ENCODE results near the gene MDN1. TPM values are rescaled to one million over a fixed set of nuclear protein-coding genes. Genes with fewer than 3 reads are reported as not detected.

The MDN1 gene
- total and polyA plus RNA-seq, 4 donors: 31.4 to 40.2 (median 36.8) TPM

- Histone ChIP-seq H3K36me3 (ENCODE audit: control insufficient read depth, insufficient read depth, low read length) (peaks cover 16% of the 10 kb centered on the region), H3K27me3 (ENCODE audit: control insufficient read depth, insufficient read depth, low read length) (no peaks in the 10 kb centered on the region), H3K27ac (ENCODE audit: low read depth, low read length) (no peak overlapping the region), H3K9me3 (ENCODE audit: control insufficient read depth, insufficient read depth, low read length) (no peaks in the 10 kb centered on the region), H3K4me1 (ENCODE audit: control insufficient read depth, insufficient read depth, low read length) (no peaks in the 10 kb centered on the region), H3K4me3 (ENCODE audit: low read depth, low read length) (no peak overlapping the region)
- no peak for DNase-seq (ENCODE audit: low read depth in 4 of 6, low spot score in 6 of 6)
- WGBS (ENCODE audit: insufficient coverage): 87% methylated on average over 3 of the region's 12 CpGs
Observed at GRCh38 chr6:89612121-89612520, 207.5 kb downstream of the MDN1 start.

DNA sequence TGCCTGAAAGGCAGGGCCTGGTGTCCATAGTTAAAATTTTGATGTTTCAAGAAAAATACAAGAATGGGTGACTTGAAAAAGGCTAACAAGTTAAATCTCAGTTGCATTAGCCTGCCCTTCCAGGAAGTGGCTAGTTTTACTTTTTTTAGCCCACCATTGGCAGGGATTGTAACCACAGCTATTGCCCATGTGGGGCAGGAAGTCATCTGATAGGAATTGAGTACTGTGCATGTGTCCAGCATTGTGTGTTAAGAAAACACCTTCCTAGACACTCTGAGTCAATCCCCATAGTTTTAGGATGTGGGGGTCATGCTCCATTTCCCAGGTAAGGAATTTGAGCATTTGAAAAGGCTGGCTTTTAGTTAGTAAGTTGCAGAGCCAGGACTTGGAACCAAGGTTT lies 207.9 kb downstream of the MDN1 start:
- no peak overlapping the region for H3K27ac ChIP-seq (ENCODE audit: low read depth, low read length)
- no peak overlapping the region for H3K4me3 ChIP-seq (ENCODE audit: low read depth, low read length)
- H3K9me3 ChIP-seq (ENCODE audit: control insufficient read depth, insufficient read depth, low read length): no peaks in the 10 kb centered on the region
- no peak for DNase-seq (ENCODE audit: low read depth in 4 of 6, low spot score in 6 of 6)
- no peaks in the 10 kb centered on the region for H3K27me3 ChIP-seq (ENCODE audit: control insufficient read depth, insufficient read depth, low read length)
- no peaks in the 10 kb centered on the region for H3K4me1 ChIP-seq (ENCODE audit: control insufficient read depth, insufficient read depth, low read length)
- peaks cover 16% of the 10 kb centered on the region for H3K36me3 ChIP-seq (ENCODE audit: control insufficient read depth, insufficient read depth, low read length)

DNA sequence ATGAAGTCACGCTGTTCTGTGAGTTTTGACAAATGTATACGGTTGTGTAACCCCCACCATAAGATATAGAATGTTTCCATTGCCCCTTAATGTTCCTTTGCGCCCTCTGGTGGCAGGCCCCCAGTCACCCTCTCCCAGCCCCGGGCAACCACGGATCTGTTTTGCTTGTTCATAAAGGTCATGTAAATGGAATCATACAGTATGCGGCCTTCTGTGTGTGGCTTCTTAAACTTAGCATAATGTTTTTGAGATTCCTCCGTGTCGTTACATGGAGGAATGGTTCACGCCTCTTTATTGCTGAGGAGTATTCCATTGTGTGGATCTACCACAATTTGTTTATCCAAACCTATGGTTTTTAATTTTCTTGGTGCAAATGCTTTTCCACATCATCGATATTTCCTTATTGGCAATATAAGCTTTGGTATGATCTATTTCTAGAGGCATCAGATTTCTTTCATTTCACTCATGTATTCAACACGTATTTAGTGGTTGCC lies 209.4 kb downstream of the MDN1 start:
- 100% methylated on average over 1 of the region's 11 CpGs for WGBS (ENCODE audit: insufficient coverage)
- H3K36me3 ChIP-seq (ENCODE audit: control insufficient read depth, insufficient read depth, low read length): peaks cover 18% of the 10 kb centered on the region
- peak in 2 of 6 donors; percentile 28 to 41 for DNase-seq (ENCODE audit: low read depth in 4 of 6, low spot score in 6 of 6)

DNA sequence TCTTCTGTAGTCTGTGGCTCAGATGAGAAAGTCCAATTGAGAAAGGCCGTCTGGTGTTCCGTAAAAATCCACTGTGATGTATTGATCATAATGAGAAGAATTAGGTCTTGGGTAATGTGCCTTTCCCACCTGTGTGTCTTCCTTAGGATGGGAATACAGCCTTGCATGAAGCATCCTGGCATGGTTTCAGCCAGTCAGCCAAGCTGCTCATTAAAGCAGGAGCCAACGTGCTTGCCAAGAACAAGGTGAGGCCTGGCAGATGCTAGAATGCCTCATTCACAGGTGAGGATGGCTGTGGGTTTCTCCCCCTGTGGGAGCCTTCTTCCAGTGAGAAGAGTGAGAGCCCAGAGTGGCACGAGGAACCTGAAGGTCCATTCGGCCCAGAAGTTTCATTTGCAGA lies 213.7 kb downstream of the MDN1 start:
- no peaks in the 10 kb centered on the region for H3K27me3 ChIP-seq (ENCODE audit: control insufficient read depth, insufficient read depth, low read length)
- H3K27ac ChIP-seq (ENCODE audit: low read depth, low read length): no peak overlapping the region
- no peak overlapping the region for H3K4me3 ChIP-seq (ENCODE audit: low read depth, low read length)
- 65% methylated on average over 3 of the region's 5 CpGs for WGBS (ENCODE audit: insufficient coverage)
- H3K36me3 ChIP-seq (ENCODE audit: control insufficient read depth, insufficient read depth, low read length): peaks cover 29% of the 10 kb centered on the region
- no peaks in the 10 kb centered on the region for H3K4me1 ChIP-seq (ENCODE audit: control insufficient read depth, insufficient read depth, low read length)
- no peaks in the 10 kb centered on the region for H3K9me3 ChIP-seq (ENCODE audit: control insufficient read depth, insufficient read depth, low read length)
- DNase-seq (ENCODE audit: low read depth in 4 of 6, low spot score in 6 of 6): peak in 1 of 6 donors; percentile 34

More for the DNA sequence above, 209.4 kb downstream of the MDN1 start:
- H3K4me1 ChIP-seq (ENCODE audit: control insufficient read depth, insufficient read depth, low read length): no peaks in the 10 kb centered on the region
- no peak overlapping the region for H3K27ac ChIP-seq (ENCODE audit: low read depth, low read length)
- H3K27me3 ChIP-seq (ENCODE audit: control insufficient read depth, insufficient read depth, low read length): no peaks in the 10 kb centered on the region
- no peaks in the 10 kb centered on the region for H3K9me3 ChIP-seq (ENCODE audit: control insufficient read depth, insufficient read depth, low read length)
- no peak overlapping the region for H3K4me3 ChIP-seq (ENCODE audit: low read depth, low read length)

DNA sequence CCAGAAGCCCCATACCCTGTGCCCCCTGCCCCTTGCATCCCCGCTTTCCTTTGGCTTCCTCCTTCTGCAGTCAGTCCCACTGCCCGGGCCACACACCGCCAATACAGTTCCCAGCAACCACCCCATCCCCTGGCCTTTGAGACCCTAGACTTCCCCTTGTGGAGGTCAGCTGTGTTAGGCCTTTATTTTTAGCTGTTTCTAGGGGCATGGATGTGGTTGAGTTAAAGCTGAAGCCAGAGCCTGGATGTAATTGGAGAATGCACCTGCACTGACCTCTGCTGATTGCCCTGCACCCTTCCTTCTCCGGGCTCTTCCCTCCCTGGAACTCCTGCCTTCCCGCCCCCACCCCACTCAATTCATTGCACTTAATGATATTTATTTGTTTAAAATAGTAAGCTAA lies 214.9 kb downstream of the MDN1 start:
- Histone ChIP-seq H3K27me3 (ENCODE audit: control insufficient read depth, insufficient read depth, low read length) (no peaks in the 10 kb centered on the region), H3K27ac (ENCODE audit: low read depth, low read length) (no peak overlapping the region), H3K9me3 (ENCODE audit: control insufficient read depth, insufficient read depth, low read length) (no peaks in the 10 kb centered on the region), H3K4me3 (ENCODE audit: low read depth, low read length) (no peak overlapping the region), H3K4me1 (ENCODE audit: control insufficient read depth, insufficient read depth, low read length) (no peaks in the 10 kb centered on the region), H3K36me3 (ENCODE audit: control insufficient read depth, insufficient read depth, low read length) (peaks cover 29% of the 10 kb centered on the region)
- DNase-seq (ENCODE audit: low read depth in 4 of 6, low spot score in 6 of 6): no peak
- WGBS (ENCODE audit: insufficient coverage): 100% methylated on average over 1 of the region's 5 CpGs

GRCh38 chr6:89602166-89602565 lies 217.4 kb downstream of the MDN1 start:
- H3K36me3 ChIP-seq (ENCODE audit: control insufficient read depth, insufficient read depth, low read length): peaks cover 24% of the 10 kb centered on the region
- 88% methylated on average over 5 of the region's 6 CpGs for WGBS (ENCODE audit: insufficient coverage)
- H3K4me1 ChIP-seq (ENCODE audit: control insufficient read depth, insufficient read depth, low read length): no peaks in the 10 kb centered on the region
- no peak overlapping the region for H3K4me3 ChIP-seq (ENCODE audit: low read depth, low read length)
- no peaks in the 10 kb centered on the region for H3K9me3 ChIP-seq (ENCODE audit: control insufficient read depth, insufficient read depth, low read length)
- H3K27me3 ChIP-seq (ENCODE audit: control insufficient read depth, insufficient read depth, low read length): no peaks in the 10 kb centered on the region
- no peak overlapping the region for H3K27ac ChIP-seq (ENCODE audit: low read depth, low read length)
- no peak for DNase-seq (ENCODE audit: low read depth in 4 of 6, low spot score in 6 of 6)

DNA sequence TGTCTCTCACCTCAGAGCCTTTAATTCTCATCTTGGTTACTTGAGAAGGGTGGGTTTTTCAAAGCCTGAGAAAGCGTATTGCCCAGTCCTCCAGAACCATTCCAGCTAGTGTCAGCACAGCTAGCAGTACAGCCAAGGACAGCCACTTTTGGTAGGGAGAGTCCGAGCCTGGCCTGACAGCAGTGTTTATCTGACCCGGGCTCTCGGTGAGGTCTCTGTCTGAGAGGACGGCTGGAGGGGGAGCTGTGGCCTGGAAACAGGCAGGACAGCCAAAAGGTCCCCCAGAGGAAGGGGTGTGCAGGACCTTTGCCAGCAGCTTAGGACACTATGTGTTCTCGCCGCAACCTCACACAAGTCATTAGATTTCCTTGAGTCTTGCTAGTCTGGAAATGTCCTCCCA lies 219.9 kb downstream of the MDN1 start:
- DNase-seq (ENCODE audit: low read depth in 4 of 6, low spot score in 6 of 6): no peak
- no peak overlapping the region for H3K27ac ChIP-seq (ENCODE audit: low read depth, low read length)
- no peaks in the 10 kb centered on the region for H3K27me3 ChIP-seq (ENCODE audit: control insufficient read depth, insufficient read depth, low read length)
- peaks cover 11% of the 10 kb centered on the region for H3K36me3 ChIP-seq (ENCODE audit: control insufficient read depth, insufficient read depth, low read length)
- WGBS (ENCODE audit: insufficient coverage): 71% methylated on average over 4 of the region's 7 CpGs
- H3K9me3 ChIP-seq (ENCODE audit: control insufficient read depth, insufficient read depth, low read length): no peaks in the 10 kb centered on the region
- H3K4me1 ChIP-seq (ENCODE audit: control insufficient read depth, insufficient read depth, low read length): no peaks in the 10 kb centered on the region
- no peak overlapping the region for H3K4me3 ChIP-seq (ENCODE audit: low read depth, low read length)

- Histone ChIP-seq H3K4me1 (ENCODE audit: control insufficient read depth, insufficient read depth, low read length) (no peaks in the 10 kb centered on the region), H3K4me3 (ENCODE audit: low read depth, low read length) (no peak overlapping the region), H3K27me3 (ENCODE audit: control insufficient read depth, insufficient read depth, low read length) (no peaks in the 10 kb centered on the region), H3K36me3 (ENCODE audit: control insufficient read depth, insufficient read depth, low read length) (peaks cover 8% of the 10 kb centered on the region), H3K9me3 (ENCODE audit: control insufficient read depth, insufficient read depth, low read length) (no peaks in the 10 kb centered on the region), H3K27ac (ENCODE audit: low read depth, low read length) (no peak overlapping the region)
- WGBS (ENCODE audit: insufficient coverage): 20% methylated on average over 2 of the region's 3 CpGs
- peak in 2 of 6 donors; percentile 50 to 84 for DNase-seq (ENCODE audit: low read depth in 4 of 6, low spot score in 6 of 6)
Observed at GRCh38 chr6:89597988-89598387, 221.6 kb downstream of the MDN1 start.

DNA sequence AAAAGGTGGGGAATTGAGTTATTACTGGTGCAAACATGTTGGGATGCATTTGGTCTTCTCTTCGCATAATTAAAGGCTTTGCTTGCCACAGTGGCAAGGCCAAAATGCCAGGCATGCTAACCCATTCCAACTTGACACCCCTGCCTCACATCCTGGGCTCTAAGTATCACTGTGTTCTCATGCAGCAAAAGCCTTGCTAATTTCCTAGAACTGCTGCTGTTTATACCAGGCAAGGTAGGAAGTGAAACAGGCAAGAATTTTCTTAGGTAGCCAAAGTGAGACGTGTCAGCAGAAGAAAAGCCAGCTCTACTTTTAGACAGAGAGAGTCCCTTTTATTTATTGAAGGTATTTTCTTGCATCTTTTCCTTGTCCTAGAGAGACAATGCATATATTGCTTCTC lies 222.2 kb downstream of the MDN1 start:
- Histone ChIP-seq H3K4me1 (ENCODE audit: control insufficient read depth, insufficient read depth, low read length) (no peaks in the 10 kb centered on the region), H3K9me3 (ENCODE audit: control insufficient read depth, insufficient read depth, low read length) (no peaks in the 10 kb centered on the region), H3K36me3 (ENCODE audit: control insufficient read depth, insufficient read depth, low read length) (peaks cover 5% of the 10 kb centered on the region), H3K4me3 (ENCODE audit: low read depth, low read length) (no peak overlapping the region), H3K27me3 (ENCODE audit: control insufficient read depth, insufficient read depth, low read length) (no peaks in the 10 kb centered on the region), H3K27ac (ENCODE audit: low read depth, low read length) (no peak overlapping the region)
- 93% methylated on average over 1 of the region's 2 CpGs for WGBS (ENCODE audit: insufficient coverage)
- DNase-seq (ENCODE audit: low read depth in 4 of 6, low spot score in 6 of 6): no peak

- WGBS (ENCODE audit: insufficient coverage): no CpG with 5 or more reads among the region's 1 CpG
- no peak for DNase-seq (ENCODE audit: low read depth in 4 of 6, low spot score in 6 of 6)
- Histone ChIP-seq H3K27ac (ENCODE audit: low read depth, low read length) (no peak overlapping the region), H3K4me3 (ENCODE audit: low read depth, low read length) (no peak overlapping the region), H3K36me3 (ENCODE audit: control insufficient read depth, insufficient read depth, low read length) (no peaks in the 10 kb centered on the region), H3K4me1 (ENCODE audit: control insufficient read depth, insufficient read depth, low read length) (no peaks in the 10 kb centered on the region), H3K27me3 (ENCODE audit: control insufficient read depth, insufficient read depth, low read length) (no peaks in the 10 kb centered on the region), H3K9me3 (ENCODE audit: control insufficient read depth, insufficient read depth, low read length) (no peaks in the 10 kb centered on the region)
Observed at GRCh38 chr6:89596484-89596883, 223.1 kb downstream of the MDN1 start.
